Fibroblast of skin of left biceps (primary cell): Measurements from ENCODE around the gene FAM83D.
A peak's percentile ranks its signal among the peaks of the same experiment; 100 is the strongest.

Experiments
- DNase-seq, 2 experiments: peaks; one replicate each; pipeline ENCODE4 v3.0.0-alpha.2; 2013; ENCODE audit warnings: low read depth in 2 of 2

The FAM83D gene, protein sequence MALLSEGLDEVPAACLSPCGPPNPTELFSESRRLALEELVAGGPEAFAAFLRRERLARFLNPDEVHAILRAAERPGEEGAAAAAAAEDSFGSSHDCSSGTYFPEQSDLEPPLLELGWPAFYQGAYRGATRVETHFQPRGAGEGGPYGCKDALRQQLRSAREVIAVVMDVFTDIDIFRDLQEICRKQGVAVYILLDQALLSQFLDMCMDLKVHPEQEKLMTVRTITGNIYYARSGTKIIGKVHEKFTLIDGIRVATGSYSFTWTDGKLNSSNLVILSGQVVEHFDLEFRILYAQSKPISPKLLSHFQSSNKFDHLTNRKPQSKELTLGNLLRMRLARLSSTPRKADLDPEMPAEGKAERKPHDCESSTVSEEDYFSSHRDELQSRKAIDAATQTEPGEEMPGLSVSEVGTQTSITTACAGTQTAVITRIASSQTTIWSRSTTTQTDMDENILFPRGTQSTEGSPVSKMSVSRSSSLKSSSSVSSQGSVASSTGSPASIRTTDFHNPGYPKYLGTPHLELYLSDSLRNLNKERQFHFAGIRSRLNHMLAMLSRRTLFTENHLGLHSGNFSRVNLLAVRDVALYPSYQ

DNA sequence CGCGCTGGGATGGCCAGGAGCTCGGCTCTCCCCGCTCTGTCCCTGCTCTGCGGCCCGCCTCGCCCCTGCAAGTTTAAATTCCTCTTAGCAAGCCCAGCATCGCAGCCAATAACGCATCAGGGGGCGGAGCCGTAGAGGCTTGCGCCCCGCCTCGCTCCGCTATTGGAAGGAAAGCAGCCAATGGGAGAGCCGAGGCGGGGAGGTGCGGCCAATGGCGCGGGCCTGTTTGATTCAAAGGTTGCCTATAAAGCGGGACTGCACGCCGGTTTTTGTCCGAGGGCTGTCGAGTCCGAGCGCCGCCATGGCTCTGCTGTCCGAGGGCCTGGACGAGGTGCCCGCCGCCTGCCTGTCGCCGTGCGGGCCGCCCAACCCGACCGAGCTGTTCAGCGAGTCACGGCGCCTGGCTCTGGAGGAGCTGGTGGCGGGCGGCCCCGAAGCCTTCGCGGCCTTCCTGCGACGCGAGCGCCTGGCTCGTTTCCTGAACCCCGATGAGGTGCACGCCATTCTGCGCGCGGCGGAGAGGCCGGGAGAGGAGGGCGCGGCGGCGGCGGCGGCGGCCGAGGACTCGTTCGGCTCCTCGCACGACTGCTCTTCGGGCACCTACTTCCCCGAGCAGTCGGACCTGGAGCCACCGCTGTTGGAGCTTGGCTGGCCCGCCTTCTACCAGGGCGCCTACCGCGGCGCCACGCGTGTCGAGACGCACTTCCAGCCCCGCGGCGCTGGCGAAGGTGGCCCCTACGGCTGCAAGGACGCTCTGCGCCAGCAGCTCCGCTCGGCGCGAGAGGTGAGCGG, at the start of gene FAM83D:
Gene FAM83D (plus strand): TSS at position 276 of the 792 bp plus-strand sequence. CDS start 26 bp downstream, at position 302.
- DNase-seq = peak; percentile 95

- DNase-seq = no peak
Measured at GRCh38 chr20:38877483-38877882, 48.7 kb upstream of the FAM83D start.

- DNase-seq = peak in 1 of 2 experiments; percentile 4
Measured at GRCh38 chr20:38878866-38879265, 47.4 kb upstream of the FAM83D start.

DNA sequence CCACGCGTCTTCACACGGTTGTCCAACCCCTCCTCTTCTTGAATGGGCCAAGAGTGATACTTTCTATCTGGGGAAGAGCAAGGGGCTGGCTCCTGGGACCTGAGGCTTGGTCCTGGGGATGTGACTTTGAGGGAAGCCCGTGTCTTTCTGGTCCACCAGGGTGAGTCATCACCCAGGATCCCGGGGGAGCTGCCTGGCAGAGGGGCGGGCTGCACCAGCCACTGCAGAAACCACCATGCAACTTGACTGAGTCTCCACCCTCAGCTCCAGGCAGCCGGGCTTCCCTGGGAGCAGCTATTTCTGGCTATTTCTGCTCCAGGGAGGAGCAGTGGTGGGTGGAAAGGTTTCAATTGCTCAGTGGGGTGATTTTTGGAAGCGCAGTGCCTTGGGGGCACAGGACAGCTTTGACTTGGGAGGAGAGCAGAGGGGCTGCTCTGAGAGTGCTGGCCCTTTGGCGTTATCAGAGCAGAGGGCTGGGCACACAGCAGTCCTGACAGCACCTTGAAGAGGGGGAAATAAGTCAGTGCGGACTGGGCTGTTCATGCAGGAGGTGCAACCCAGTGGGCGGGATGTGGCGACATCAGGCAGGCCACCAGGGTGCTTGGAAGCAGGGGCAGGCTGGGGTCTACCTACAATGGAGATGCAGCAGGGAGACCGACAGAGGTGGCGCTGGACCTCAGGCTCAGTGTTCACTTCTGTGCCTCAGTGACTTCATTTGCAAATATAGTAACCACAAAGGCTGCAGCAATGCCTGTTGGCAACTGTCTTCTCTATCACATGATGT, 45.1 kb upstream of the FAM83D start:
- DNase-seq = no peak

GRCh38 chr20:38881806-38882440, 44.3 kb upstream of the FAM83D start:
- no peak for DNase-seq

DNA sequence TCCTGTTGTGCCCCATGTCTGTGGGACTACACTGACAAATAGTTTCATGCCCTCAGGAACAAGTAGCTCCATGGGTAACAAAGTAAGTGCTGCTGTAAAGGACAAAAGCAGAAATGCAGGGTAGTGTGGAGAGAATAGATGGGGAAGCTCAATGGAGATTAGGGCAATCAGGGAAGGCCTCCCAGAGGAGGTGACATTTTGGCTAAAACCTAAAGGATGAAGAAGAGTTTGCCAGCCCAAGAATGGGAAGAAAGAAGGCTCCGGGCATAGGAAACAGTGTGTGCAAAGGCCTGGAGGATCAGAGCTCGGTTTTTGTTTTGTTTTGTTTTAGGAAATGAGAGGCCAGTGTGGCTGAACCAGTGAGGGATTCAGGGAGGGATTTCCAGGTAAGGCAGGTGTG, 43.6 kb upstream of the FAM83D start:
- no peak for DNase-seq

- no peak for DNase-seq
Measured at GRCh38 chr20:38883081-38883980, 42.9 kb upstream of the FAM83D start.

DNA sequence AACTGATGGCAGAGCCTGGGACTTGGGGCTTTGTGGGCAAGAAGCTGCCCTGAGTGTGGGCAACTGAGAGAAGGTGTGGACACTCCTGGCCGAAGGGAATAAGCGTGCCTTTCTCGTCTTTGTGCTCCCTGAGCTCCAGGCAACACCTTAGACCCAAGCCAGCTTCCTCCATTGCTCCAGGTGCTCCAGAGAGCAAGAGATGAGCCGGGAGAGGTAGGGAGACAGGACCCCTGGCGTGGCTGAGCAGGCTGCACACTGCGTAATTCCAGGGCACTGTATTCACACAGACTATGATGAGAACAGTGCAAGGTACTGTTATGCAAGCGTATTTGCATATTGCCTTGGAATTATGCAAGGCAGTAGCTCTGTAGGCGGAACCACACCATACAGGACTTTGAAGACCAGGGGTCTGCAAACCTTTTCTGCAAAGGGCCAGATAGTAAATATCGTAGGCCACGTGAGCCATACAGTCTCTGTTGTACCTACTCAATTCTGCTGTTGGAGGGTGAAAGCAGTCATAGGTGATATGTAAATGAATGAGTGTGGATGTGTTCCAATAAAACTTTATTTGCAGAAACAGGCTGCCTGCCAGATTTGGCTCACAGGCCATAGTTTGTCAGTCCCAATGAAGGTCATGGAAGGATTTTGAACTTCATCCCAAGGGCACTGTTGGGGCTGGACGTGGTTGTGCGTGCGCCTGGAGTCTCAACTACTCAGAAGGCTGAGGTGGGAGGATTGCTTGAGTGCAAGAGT, 42.1 kb upstream of the FAM83D start:
- DNase-seq = no peak

DNA sequence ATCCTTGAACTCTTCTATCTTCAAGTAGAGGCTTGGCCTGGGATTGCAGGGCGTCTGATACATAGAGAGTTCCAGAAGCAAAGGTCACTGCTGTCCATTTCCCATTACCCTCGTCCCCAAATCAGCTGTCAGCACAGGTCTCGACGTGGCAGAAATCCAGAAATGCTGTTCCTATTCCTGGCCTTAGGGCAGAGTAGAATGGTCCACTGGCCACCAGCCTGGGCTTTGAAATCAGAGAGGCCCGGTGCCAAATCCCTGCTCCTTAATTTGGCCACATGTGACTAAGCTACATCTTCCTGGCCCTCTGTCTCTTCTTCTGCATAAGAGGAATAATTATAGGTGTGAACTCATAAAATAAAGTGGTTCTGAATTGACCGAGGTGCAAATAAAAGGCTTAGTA, 40.9 kb upstream of the FAM83D start:
- no peak for DNase-seq

DNA sequence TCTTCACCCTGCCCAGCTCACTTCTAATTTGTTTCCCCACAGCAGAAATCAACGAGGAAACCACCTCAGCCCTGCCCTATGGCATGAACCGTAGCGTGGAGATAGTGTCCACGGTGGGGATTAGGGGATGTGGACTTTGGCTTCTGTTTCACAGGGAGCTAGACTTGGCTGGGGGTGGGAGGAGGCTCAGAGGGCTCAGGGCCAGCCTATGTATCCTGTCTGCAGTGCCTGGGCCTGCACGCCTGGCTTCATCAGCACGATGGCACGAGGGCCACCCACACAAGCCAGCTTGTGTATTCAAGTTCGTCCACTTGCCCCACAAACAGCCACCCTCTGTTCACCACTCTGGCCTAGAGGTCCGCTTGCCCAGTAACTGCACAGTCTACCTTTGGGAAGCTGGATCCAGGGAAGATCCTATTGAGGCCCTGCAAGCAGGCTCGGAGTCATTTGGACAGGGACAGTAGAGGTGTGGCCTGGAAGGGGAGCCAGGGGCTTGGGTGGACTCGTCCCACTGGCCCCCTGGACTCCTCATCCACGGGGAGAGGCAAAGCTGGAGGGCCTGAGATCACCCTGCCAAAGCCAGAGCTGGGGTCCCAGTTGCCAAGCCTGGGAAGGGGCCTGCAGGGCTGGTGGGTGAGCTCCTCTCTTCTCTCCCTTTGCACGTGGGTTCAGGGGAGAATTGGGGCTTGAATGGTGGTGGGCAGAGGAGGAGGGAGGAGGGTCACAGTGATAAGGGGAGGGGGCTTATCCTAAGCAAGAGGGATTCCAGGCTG, 38.0 kb upstream of the FAM83D start:
- no peak for DNase-seq

DNA sequence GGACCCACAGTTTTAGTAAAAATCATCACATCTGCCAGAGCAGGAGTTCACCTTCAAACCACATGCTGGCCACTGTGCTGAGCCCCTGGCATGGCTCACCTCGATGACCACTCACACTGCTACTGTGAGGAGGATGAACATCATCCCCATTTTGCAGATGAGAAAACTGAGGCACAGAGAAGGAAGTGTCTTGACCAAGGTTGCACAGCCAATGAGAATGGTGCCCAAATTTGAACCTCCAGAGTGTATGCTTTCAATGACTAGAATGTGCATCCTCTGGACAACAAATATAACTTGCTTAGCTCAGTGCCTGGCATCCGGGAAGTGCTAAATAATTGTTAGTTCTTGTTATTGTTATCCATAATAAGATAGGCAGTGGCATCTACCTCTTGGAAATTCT, 37.2 kb upstream of the FAM83D start:
- DNase-seq = no peak

DNA sequence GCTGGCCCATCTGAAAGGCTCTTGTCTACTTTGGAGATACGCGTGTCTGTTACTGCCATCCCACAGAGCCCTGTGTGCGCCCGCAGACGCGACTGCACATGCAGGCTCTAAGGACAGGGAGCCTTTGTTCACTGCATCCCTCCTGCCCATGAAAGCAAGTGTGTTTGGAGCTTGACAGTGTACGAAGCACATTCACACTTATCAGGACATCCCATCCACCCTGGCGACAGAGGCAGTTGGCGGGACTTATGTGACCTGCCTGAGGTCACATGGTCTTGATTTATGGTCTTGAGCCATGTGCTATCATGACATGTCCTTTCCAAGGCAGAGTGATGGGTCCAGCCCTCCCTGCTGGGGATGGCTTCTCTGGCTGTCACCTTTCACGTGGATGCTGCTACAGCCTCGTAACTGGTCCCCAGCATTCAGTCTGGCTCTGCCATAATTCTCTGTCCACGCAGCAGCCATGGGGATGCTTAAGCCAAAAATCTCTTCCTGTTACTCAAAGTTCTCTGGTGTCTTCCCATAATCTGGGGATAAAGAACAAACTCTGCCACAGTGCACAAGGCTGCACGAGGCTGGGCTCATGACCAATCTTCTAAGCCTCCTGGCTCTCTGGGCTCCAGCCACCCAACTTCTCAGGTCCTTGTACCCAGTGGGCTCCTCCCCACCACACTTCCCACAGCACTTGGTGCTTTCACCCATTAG, 36.3 kb upstream of the FAM83D start:
- no peak for DNase-seq

- no peak for DNase-seq
Measured at GRCh38 chr20:38890497-38890818, 35.8 kb upstream of the FAM83D start.

- DNase-seq = no peak
Measured at GRCh38 chr20:38892091-38892981, 33.9 kb upstream of the FAM83D start.

- DNase-seq = no peak
Measured at GRCh38 chr20:38893056-38893564, 33.1 kb upstream of the FAM83D start.

GRCh38 chr20:38893565-38894090, 32.6 kb upstream of the FAM83D start:
- DNase-seq = no peak
